Limb (tissue), 2 donors: ENCODE results near the gene APBA1.
A peak's percentile ranks its signal among the peaks of the same experiment; 100 is the strongest.
"Not testable (repeated sequence)": the region's sequence is repeated elsewhere in the genome, so short reads cannot be mapped to it uniquely, and the experiment has no call there.

ENCODE experiments used
- DNase-seq, 2 donors: peaks; one replicate each; pipeline ENCODE4 v3.0.0-alpha.2; 2016; ENCODE audit errors: extremely low spot score in 2 of 2

Gene APBA1

DNA sequence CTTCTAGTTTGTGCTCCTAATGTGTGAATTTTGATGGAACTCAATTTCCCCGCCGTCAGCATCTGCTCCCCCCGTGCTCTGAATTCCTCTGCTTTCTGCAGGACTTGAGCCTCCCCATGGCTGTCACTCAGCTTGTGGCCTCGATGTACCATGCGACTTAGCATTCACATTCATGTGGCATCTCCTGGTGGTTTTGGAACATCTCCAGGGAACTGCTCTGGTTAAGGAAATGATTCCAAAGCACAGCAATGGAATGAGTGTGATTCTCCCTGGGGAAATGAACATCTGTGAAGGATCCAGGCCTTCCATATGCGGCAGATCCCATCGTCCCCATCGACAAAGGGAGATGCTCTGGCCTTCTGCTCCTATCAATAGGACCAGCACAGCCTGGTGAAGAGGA lies 228.2 kb downstream of the APBA1 start:
- DNase-seq: no peak

DNA sequence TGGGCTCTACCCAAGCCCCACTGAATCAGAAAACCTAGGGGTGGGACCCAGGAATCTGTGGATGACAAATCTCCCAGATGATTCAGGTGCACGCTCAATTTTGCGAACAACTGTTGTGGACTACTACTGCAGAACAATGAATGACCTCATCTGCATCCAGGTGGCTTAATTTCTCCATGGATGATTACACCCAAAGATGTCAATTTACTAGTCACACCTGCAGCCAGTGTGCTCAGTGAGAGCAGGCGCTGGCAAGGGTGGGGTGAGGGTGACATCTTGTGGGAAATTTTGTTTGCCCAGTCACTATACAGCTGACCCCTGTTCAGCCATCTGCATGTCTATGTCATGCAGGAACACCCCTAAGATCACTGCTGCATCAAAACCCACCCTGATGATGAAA lies 229.0 kb downstream of the APBA1 start:
- DNase-seq: no peak

DNA sequence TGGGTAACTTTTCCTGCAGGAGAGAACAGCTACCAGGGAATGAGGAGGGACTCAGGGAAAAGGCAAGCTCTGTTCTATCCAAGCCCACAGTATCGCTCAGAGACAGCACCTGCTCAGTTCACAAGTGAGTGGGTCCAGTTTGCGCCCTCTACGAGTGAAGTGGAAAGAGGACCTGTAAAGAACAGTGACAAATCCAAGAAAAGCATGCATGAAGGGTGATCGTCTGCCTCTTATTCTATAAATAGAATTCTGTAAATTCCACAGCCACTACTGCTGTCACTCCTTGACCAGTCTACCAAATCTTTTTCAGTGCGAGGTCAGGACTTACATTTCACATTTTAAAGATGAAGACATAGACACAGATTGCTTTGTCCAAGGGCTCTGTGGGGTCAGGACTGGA lies 229.7 kb downstream of the APBA1 start:
- no peak for DNase-seq

DNA sequence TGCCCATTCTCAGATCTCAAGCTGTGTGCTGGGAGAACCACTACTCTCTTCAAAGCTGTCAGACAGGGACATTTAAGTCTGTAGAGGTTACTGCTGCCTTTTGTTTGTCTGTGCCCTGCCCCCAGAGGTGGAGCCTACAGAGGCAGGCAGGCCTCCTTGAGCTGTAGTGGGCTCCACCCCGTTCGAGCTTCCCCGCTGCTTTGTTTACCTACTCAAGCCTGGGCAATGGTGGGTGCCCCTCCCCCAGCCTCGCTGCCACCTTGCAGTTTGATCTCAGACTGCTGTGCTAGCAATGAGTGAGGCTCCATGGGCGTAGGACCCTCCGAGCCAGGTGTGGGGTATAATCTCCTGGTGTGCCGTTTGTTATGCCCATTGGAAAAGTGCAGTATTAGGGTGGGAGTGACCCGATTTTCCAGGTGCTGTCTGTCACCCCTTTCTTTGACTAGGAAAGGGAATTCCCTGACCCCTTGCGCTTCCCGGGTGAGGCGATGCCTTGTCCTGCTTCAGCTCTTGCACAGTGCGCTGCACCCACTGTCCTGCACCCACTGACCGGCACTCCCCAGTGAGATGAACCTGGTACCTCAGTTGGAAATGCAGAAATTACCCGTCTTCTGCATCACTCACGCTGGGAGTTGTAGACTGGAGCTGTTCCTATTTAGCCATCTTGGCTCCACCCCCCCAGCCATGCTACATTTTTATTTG lies 231.8 kb downstream of the APBA1 start:
- not testable (repeated sequence) for DNase-seq

DNA sequence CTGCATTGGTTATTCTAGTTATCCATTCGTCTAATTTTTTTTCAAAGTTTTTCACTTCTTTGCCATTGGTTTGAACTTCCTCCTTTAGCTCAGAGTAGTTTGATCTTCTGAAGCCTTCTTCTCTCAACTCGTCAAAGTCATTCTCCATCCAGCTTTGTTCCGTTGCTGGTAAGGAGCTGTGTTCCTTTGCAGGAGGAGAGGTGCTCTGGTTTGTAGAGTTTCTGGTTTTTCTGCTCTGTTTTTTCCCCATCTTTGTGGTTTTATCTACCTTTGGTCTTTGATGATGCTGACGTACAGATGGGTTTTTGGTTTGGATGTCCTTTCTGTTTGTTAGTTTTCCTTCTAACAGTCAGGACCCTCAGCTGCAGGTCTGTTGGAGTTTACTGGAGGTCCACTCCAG lies 232.5 kb downstream of the APBA1 start:
- not testable (repeated sequence) for DNase-seq

DNA sequence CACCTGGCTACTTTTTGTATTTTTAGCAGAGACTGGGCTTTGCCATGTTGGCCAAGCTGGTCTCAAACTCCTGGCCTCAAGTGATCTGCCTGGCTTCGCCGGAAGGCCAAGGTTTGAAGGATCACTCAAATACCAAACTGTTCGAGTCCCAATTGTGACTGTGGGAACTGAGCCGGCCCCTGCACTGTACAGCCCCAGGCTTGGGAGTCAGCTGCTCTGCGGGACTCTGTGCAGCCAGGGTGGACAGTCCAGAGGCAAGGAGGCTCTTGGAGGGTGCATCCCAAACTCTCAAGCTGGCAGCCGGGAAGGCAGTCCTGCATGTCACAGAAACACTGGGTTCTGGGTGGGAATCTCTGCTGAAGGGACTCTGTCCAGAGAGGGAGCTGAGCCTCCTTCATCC lies 238.2 kb downstream of the APBA1 start:
- no peak for DNase-seq

DNA sequence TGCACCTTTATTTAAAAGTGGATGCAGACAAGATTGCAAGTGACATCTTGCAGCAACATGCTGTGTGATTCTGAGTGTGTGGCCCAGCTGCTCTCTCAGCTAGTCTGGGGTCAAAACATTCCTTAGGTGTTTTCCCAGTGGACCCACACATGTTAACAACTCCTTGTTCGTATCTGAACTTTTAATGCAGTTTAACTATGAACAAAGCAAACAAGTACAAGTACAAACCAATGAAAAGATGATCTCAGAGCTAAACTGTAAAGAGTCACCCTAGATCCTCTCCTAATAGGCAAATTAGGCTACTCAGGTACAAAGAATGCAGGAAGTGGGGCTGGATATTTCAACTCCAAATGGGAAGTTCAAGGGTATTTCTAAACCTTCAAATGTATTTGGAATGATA lies 238.8 kb downstream of the APBA1 start:
- DNase-seq: no peak

DNA sequence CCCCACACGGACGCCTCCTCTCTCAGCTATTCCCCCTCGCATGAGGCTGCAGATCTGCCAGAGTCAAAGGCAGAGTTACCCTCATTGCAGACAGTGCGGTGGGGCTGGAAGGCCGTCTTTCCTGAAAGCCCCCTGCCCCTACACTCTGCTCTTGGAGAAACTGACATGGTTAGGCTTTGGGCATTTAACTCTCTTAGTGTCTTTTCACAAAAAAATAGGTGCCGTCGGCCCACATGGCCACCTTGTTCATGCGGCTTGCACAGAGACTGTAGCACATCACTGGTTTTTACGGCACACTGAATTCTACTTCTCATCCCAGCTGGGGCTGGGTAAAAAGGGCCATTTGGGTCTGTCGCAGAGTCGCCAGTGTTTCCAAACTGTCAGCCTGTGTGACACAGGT lies 239.5 kb downstream of the APBA1 start:
- DNase-seq: no peak

DNA sequence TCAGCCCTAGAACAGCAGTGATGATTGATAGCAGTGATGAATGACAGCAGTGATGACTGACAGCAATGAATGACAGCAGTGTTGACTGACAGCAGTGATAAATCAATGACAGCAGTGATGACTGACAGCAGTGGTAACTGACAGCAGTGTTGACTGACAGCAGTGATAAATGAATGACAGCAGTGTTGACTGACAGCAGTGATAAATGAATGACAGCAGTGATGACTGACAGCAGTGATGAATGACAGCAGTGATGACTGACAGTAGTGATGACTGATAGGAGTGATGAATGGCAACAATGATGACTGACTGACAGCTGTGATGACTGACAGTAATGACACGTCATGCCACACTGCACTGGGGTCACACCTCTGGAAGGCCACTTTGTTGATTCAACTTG lies 240.4 kb downstream of the APBA1 start:
- DNase-seq: no peak

DNA sequence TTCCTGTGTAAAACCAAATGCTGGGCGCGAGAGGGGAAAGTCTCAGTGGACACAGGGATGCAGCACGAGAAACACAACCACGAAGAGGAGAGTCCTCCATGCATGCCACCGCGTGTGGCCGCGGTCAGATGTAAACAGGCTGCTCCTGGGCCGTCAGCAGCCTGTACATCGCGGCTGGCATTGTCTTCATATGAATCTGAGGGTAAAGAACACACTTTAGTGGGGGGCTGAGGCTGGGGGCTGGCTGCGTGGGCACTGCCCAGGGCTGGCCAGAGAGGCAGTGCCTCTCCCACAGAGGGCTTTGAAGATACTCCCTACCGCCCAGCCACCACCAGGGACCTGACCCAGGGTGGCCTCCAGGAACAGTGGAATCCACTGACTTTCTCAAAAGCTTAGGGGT lies 241.0 kb downstream of the APBA1 start:
- DNase-seq: no peak

DNA sequence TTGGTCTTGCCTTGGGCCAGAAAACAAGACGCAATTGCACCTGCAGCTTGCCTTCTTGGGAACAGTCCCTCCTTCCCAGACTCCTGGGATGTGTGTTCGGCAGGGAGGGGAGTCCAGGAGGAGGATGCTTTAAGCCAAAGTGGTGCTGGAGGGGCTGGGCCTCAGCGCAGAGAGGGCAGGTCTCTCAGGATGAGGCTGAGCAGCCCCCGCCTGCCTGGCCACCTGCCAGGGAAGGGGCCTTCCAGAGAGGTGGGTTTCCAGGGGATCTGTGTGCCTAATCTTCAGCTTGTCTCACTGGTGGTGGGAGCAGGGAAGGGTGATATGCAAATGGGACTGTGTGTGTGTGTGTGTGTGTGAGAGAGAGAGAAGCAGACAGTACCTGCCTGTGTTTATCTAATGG lies 242.0 kb downstream of the APBA1 start:
- no peak for DNase-seq

DNA sequence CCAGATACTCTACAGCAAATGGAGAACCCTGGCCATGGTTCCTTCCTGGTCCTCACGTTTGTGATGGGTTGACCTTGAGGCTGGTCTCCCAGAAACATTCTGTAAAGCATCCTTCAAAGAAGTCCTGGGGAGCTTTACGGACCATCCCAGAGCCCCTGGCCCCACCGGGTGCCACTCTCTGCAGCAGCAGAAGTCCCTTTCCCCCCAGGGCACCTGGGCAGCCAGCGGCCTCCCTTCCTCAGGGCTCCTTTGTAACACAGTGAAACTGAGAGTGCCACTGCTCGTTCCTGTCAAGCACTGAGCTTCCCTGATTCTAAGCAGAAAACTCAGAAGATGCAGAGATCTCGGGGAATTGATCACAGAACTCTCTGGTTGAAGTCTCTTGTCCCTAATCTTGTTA lies 242.9 kb downstream of the APBA1 start:
- DNase-seq: no peak

DNA sequence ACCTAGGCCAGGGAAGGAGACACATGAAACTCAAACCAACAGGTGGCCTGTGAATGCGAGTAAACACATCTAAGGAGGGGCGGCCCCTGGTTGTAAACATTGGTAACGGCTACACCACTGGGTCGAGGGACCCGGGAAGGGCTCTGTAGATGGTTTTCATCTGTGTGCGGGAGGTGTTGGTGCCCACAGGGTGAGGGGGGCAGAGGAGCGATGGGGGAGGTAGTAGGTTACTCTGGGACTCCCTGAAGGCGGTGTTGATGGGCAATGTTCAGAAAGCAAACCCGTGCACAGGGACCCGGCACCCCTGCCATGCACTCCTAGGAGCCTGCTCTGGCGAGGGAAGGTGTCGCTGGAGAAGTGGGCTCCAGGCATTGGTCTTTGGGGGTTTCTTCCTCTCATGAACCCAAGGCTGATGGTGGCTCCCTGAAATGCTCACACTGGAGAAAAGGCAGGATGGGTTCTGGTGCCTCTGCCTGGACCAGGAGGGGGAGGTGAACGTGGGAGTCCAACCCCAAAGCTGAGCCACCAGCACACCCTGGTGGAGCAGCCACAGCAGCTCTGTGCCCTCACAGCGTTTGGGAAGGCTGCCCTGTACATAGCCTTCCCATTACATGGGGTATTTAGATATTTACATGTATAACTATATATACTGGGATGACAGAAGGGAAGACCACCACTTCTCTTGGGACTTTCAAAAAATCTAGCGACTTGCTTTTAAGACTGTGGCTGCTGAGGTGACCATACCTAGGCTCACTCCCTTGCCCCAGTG lies 244.0 kb downstream of the APBA1 start:
- DNase-seq: no peak

DNA sequence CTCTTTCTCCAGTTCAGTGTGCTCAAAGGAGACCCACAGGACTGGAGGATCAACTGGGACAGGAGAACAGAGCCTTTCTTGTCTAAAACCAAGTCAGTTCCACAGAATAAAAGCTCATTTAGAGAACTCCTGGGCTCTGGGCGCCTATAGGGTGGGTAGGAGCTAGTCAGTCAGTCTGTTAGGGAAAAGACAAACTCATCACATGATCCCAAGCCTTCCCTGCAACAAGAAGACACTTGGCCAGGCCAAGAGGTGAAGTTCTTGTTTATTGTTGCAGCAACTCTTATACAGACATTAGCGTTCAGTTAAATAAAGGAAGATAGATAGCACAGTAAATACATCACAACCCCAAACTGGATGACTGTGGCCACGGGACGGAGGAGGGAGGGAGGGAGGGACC lies 244.9 kb downstream of the APBA1 start:
- no peak for DNase-seq

DNA sequence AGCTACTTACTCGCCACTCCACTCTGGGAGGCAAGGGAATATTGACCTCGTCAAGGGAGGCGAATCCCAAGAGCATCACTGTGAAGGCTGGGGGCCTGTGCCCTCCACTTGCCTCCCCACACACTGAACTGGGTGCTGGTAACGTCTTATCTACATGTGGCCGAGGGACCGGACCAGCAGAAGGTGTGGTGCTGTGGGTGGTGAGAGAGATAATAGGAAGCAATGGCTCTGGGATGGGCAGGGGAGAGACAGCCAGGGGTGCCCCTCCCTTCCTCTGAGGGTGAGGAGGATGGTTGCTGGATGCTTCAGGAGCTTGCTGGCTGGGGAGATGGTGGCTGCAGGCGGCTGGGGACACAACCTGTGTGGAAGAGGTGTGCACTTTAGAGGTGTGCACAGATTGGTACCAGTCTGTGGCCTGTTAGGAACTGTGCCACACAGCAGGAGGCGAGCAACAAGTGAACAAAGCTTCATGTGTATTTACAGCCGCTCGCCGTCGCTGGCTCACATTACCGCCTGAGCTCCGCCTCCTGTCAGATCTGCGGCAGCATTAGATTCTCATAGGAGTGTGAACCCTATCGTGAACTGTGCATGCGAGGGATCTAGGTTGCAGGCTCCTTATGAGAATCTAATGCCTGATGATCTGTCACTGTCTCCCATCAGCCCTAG lies 246.9 kb downstream of the APBA1 start:
- no peak for DNase-seq

DNA sequence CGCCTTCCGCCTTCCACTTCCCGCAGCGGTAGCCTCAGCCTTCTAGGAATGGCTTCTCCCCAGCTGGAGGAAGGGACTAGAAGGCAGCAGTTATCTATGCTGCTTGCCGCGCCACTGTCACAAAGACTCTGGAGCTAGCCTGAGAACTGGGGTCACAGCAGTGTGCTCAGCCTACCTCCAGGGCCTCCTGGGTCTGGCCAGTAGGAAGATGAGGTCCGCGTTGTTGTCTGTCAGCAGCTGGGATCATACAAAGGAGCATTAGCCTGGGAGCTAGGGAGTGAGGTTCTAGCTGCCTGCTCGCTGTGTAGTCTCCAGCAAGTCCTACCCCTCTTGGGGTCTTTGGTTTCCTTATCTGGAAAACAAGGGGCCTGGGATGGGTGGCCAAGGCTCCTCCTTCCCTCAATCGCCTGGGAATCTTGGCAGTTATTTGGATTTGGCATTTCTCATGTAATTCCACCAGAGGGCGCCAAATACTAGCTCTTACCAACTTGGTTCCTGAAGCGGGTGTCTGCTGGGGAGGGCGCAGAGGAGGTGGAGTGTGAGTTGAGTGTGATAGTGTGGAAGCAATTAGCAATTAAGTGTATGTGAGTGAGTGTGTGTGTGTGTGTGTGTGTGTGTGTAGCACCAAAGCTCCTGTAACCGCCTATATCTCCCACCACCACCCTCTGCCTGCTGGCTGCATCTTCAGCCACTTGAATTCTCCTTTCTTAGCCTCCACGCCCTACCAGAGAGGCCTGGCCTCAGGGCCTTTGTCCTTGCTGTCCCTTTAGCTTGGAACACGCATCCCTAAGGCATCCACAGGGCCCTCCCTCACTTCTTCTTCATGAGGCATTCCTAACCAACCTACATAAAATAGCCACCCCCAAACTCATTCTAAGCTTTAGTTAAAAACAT lies 250.0 kb downstream of the APBA1 start:
- peak; percentile 71 to 75 for DNase-seq

DNA sequence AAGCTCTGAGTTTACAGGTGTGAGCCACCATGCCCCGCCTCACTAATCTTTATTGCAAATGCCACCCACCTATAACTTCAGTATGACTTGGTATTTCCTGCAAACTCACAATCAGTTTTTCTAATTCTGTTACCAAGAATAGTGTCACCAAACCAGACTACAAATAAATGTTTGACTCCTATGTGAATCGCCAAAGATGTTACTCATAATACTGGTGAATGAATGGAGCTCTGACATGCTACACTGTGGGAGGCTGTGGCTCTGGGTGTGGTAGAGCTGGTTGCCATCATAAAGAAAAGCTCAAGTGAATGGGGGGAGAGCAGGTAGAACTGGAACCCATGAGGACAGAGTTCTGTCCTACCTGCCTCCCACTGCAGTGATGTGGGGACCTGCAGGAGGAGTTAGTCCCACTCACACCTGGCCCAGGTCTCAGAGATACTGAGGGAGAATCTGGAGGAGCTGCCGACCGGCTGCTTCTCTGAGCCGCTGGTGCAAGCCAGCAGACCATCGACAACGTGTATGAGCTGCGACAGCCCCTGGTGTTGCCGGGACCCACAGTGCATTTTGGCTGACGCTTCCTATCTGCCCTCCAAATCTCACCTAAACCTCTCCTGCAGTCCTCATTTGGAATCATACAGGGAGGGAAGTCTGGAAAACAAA lies 251.4 kb downstream of the APBA1 start:
- DNase-seq: no peak

DNA sequence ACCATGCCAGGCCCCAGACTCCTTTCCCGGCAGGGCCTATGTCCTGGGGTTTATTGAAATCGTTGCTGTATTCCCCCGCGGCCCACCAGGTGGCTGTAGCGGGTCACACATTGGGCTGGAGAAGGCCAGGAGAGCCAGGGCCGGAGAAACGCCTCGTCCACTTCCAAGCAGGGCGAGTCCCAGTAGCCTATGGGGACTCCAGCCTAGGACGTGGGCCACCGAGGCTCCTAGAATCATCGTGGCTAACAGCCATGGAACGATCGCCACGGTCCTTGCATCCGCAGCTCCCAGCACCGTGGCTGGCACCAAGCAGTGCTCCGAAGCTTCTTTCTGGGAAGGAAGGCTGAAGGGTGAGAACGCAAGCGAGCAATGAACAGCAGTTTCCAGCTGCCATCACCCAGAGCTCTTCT lies 259.4 kb downstream of the APBA1 start:
- peak; percentile 29 to 73 for DNase-seq

DNA sequence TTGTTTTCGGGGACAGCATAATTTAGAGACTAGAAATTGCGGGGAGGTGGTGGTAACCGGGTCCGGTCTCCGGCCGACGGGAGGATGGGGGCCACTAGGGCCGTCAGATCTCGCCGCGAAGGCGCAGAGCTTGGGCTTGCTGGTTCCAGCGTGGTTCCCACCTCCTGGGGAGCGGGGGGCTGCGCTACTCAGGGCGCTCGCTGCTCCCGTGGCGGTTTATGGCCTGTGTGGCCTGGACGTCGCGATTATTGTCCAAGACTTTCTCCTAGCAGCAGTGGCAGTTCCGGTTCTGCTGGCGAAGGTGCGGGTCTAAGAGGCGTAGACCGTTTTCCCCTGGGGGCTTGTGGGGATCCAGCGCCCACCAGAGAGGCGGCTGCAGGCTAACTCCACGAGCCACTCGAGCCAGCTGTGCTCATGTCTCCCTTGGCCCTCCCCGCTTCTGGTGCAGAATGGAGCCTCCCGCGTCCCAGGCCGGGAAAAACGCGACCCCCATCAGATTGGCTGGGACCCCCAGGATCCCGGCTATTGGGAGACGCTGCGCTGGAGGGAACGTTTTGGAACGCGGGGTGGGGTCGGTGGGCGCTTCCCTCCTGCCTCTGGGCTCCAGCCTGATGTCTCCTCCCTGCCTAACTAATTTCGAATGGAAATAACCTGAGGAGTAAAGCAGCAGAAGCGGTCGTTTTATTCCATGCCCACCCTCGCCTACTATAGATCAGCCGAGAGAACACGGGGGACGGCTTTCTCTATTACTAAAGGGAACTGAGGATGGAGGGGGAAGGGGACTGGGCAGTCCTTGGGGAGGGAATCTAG lies 260.0 kb downstream of the APBA1 start:
- DNase-seq: no peak

DNA sequence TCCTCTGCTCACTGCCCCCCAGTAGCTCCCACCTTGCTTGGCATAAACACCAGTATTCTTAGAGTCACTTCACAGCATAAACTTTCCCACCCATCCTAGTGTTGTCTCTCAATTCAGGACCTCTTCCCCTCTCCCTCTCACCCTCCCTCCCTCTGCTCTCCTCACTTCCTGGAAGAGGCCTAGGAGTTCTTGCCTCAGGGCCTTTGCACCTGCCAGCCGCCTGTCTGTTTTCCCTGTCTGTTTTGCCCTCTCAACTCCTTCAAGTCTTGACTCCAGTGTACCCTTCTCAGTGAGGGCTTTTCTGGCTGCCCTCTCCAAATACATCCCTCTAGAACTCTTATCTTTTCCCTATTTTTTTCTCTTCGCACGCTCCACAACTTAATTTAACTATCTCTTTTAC lies 260.9 kb downstream of the APBA1 start:
- no peak for DNase-seq
